C4-2B (cell line): ENCODE results near the gene COG5.

ENCODE experiments used
- CTCF ChIP-seq: fragments of 450-650 bp; conservative IDR thresholded peaks from 2 replicates; pipeline ENCODE4 v1.5.1; 2017; ENCODE audit warnings: mild to moderate bottlenecking
- ZFX ChIP-seq: fragments of 450-650 bp; IDR thresholded peaks from 2 replicates; pipeline ENCODE4 v1.6.1; 2017

- TF ChIP-seq CTCF (no peak), ZFX (no peak)
Observed at GRCh38 chr7:107502797-107503196, 60.9 kb downstream of the COG5 start.
